Activated CD4-positive, CD25-positive, alpha-beta regulatory T cell treated with anti-CD3 and anti-CD28 coated beads, Interleukin-2, amount 50 U/mL, for 24 hours (primary cell): ENCODE results near the gene IL31RA.
"Not testable (repeated sequence)": the region's sequence is repeated elsewhere in the genome, so short reads cannot be mapped to it uniquely, and the experiment has no call there.

Experiments
- ATAC-seq, 2 donors: fragments of 150-1000 bp; cut with Tn5 transposase; one replicate each; pipeline ENCODE4 v1.10.0; 2021; ENCODE audit warnings: mild to moderate bottlenecking in 1 of 2, moderate library complexity in 1 of 2

Gene IL31RA

DNA sequence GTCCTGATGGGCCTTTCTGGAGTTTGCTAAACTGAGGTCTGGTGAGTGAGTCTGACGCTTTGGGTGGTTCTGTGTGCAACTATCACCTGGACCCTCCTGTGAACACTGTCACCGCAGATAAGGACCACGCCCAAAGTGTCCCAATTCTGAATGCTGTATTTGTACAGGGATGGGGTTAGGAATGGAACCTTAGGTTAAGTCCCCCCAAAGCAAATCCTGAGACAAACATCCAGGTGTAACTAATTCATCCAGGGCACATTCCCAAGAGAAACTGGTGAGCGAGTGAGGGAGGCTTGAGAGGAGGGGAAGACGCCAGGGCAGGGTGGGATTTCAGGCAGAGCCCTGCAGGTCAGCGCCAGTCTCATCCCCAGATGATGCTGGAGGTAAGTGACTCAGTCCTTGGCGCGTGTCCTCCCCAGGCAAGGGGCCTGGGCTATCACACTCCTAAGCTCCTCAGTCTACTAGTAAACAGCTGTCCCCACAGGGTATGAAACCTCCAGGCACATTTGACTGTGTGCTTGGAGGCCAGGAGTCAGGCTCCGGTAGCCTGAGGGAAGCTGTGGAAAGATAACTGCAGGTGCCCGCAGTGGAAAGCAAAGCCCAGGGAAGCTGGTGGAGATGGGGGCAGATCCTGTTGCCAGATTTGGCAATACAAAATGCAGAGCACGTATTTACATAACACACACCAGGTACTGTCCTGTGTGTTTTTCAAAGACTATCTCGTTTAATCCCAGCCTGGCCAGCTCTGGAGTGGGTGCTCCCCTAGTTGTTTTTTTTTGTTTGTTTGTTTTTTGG is 76.9 kb downstream of the IL31RA start:
- no peak for ATAC-seq

DNA sequence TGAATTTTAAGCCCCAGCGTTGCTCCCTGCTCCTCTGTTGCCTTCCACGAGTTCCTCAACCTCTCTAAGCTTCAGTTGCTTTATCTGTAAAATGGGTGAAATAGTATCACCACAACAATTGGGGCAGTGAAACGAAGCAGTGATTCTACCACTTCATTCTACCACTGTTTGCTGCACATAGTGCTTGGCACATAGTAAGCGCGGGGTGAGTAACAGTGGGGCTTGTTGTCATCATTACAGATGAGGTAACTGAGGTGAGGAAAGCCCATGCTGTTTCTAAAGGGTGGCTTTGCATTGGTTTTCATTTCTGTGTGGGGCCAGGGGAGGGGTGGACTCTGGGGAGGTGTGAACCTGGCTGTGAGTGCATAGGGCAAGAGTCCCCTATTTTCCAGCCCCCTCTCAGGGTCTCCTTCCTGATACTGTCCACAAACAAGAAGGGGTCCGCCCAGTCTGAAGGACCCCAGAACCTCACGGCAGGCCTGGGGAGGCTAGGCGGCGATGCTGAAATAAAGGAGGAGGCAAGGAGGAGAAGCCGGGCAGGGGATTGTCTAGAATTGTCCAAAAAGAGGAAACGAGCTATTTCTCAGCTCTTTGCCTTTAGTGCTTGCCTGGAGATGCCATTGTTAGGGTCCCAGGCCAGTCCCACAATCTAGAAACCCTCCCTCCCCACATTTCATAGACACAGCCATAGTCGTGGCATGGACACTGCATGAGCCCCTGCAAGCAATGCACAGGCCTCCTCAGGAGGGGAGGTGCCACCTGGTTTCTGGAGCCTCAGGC is 78.1 kb downstream of the IL31RA start:
- ATAC-seq: peak in 1 of 2 donors; percentile 17

DNA sequence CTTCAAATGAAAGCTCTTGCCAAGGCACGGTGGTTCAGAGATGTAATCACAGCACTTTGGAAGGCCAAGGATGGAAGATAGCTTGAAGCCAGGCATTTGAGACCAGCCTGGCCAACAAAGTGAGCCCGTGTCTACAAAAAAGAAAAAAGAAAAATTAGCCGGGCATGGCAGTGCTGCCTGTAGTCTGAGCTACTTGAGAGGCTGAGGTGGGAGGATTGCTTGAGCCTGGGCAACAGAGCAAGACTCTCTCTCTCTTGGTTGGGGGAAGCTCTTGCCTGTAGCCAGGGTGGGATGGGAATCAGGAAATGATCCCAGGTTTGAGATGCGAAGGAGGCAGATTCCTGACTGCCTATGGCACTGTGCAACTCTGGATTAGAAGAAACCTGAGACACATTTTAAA is 81.5 kb downstream of the IL31RA start:
- ATAC-seq: no peak

DNA sequence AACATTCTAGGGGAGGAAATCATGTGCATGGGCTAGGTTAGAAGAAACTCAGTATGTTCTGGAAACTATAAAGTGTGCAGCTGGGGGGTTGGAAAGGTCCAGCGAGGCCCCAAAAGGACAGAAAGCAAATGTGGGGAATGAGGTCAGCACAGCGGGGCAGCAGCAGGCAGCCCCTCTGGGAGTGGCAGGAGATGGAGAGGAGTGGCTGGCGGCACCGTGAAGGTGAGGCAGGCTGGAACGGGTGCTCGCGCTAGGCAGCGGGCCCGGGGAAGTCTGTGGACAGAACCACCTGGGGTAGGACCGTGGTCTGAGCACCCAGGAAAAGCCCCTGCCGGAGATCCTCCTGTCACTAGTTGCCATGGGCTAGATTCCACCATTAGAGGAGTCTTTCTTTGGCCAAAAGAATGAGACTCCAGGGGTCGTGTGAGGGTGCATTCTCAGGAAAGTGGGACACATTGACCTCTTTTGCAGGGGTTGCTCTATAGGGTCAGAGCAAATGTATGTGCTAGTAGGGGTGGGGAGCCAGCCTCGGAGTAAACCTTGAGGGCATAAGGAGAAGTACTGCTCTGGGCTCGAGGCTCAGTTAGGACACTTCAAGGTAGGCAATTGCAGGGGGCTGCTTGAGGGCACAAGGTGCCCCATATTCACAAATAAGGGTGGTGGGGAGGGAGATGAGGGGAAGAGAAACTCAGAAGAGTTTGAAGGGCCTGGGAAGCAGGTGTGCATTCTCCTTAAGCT is 82.4 kb downstream of the IL31RA start:
- ATAC-seq: no peak

DNA sequence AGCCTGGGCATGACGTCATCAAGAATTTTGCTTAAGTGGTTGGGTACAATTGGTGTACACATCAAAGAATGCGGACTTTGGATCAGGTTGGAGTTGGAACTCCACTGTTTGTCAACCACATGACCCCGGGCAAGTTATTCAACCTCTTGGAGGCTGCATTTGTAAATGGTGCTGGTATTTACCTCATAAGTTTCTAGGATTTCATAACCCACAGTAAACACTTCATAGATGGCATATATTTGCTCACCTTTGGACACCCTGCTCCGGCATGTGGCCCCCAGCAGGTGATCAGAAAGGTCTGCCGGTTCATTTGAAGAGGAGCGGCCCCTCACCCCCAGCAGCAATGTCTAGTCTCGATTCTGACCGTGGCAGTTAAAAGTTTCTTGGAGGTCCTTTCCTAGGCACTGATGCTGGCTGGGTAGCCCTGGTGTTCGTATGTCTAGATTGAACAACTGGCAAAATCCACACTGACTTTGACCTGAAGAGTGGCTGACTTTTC is 83.0 kb downstream of the IL31RA start:
- no peak for ATAC-seq

DNA sequence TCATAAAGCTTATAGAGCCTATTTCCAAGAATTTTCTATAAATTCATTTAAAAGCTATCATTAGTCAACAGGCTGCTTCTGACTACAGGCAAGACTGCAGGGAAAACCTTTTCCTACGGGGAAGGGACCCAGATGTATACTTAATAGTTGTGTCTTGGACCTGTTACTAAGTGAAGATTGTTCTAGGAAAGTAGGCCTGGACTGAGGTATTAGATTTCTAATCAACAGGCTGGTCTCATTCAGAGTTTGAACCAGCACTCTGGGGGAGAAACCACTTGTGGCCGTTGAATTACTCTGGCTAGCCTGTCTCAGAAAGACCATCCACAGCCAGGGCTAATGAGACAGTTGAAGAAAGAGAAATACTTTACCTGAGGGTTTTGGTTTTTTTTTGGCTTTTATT is 83.6 kb downstream of the IL31RA start:
- ATAC-seq: no peak

DNA sequence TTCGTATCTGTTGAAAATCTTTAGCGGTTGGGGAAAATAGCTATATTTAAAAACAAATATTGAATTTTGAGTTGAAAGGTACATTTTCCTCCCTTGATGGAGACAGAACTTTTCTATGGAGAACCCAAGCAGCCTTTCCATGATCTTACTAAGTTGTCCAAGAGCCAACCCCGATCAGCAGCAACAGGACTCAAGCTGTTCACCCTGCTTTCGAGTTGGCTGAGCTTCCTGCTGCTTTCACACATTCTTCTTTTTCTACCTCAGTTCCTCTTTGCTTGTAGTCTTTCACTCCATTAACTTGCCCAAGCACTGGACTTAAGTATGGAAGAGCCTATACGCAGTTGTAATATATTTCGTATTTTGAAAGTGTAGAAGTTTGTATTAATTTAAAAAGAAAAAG is 84.2 kb downstream of the IL31RA start:
- ATAC-seq: no peak

DNA sequence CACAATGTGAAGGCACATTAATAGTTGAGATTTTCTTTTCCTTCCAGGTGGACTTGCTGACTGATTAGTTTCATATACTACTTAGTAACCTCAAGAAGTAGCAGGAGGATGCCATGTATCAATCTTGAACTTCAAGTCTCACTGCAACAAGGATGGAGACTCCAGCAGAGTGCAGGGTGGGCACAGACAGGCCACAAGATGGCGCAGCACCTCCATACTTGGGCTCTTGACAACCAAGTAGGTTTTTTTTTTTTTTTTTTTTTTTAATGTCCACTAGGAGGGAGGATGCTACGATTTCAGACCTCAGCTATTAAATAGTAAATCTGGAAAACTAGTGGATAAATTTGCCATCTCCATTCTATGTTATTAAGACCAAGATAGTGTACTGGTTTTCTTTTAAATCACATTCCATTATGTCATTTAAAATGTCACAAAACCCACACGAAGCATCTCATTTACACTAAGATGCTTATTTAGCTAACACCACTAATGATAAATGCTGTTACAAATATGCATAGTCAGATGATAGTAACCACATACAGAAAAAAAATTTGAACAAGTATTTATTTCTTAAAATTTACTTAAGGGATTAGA is 85.0 kb downstream of the IL31RA start:
- ATAC-seq: peak; percentile 82 to 84

DNA sequence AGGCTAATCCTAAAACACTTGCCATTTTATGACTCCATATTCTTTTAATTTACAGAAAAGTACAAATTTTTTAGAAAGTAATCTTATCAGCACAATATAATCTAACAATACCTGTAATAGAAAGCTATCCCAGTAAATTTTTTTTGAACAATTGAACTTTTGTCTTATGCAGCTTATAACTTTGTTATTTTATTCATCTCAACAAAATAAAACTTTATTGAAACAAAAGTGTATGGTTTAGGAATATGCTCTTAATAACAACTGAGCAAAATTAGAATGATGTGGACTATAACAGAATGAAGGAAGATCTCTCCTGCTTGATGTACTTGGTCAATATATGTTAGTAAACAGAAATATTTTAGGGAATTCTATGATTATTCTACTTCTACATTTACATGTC is 86.4 kb downstream of the IL31RA start:
- not testable (repeated sequence) for ATAC-seq

DNA sequence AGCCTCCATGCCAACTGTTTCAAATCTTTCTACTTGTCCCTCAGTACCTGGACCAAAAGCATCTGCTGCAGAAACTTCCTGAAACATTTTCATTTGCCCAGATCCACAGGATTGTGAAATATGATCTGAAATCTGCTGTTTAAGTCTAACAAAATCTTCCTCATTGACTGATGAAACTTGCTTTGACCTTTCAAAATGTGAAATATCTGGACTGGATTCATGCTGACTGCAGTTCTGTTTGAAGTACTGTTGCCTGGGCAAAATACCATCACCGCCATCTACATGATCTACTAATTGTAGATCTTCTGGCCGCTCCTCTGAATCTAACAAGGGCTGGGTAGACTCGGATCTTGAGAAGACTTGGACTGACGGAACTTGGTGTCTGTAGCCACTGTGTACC is 90.0 kb downstream of the IL31RA start:
- not testable (repeated sequence) for ATAC-seq

DNA sequence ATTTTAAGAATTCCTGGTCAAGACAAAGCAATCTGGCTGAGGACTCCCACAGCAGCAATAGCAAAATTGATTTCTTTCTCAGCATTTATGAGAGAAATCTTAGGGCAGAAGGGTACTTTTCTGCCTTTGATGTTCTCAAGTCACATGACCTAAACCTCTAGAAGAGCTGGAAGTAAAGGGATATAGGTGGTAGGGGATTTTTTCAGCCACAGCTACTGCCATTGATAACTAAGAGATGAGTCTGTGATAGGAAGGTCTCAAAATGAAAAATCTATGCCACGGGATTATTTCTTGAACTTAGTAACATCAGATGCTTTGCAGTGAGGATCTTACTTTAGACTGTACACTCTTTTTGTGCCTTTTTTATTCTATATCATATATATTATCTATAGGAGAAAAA is 108.1 kb downstream of the IL31RA start:
- ATAC-seq: peak in 1 of 2 donors; percentile 38

DNA sequence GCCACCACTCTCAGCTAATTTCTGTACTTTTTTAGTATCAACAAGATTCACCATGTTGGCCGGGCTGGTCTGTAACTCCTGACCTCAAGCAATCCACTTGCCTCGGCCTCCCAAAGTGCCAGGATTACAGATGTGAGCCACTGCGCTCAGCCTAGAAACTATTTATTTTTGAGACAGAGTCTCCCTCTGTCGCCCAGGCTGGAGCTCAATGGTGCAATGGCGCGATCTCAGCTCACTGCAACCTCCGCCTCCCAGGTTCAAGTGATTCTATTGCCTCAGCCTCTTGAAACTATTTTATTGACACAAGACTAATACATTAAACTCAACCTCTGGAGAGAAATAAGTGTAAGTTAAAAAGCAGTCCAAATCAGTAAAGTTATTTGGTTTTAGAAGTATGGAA is 109.6 kb downstream of the IL31RA start:
- ATAC-seq: no peak

DNA sequence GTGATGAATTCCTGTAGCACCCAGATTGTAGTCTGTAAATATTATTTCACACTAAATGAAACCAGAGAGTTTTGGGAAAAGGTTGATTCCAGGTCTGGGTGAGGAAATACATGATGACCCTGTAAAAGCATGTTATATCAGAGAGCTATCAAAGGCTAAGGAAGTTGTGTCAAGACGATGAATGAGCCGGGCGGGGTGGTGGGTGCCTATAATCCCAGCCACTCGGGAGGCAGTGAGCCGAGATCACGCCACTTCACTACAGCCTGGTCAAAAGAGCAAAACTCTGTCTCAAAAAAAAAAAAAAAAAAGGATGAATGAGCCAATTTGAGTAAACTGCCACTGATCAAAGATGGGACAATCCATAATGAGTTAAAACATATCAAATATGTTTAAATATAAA is 114.4 kb downstream of the IL31RA start:
- no peak for ATAC-seq

DNA sequence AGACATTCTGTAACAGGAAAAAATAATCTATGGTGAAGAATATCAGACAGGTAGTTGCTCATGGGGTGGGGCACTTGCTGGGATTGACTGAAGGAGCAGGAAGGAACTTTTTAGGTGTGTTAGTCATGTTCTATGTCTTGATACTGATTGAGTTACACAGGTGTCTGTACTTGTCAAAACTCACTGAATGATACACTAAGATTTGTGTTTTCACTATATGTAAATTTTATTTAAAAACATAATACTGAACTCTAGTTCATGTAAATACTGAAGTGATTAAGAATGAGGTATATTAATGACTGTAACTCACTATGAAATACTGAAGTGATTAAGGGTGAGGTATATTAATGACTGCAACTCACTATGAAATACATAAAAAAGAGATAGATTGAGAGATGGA is 115.1 kb downstream of the IL31RA start:
- ATAC-seq: peak; percentile 92 to 95

DNA sequence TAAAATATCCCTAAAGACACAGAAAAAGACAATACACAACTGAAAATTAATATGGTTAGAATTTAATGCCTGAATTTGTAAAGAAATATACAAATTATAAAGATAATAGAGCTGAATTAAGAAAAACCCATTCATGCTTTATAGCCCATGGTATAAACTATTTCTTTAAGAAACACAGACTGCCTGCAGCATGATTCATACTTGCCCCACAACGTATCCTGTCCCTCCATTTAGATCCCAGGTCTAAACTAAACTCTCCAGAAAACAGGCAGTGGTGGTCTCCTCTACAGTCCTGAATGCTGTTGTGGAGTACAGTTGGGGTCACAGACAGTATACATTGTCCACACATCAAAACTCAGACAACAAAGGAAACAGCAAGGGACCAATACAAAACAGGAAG is 118.8 kb downstream of the IL31RA start:
- ATAC-seq: no peak
